GM12891 (cell line): Measurements from ENCODE around the gene NR6A1.

Experiments
- POLR2A ChIP-seq: IDR thresholded peaks from 2 replicates; pipeline ENCODE4 v1.6.1; 2011; ENCODE audit warnings: low read depth, low read length, control low read depth
- POLR2AphosphoS5 ChIP-seq: IDR thresholded peaks from 2 replicates; pipeline ENCODE4 v1.6.1; 2011; ENCODE audit warnings: low read depth, low read length, control low read depth
- SPI1 ChIP-seq: IDR thresholded peaks from 2 replicates; pipeline ENCODE4 v1.6.1; 2011; ENCODE audit warnings: low read depth, low read length, control low read depth
- TAF1 ChIP-seq: IDR thresholded peaks from 2 replicates; pipeline ENCODE4 v1.6.1; 2011; ENCODE audit warnings: low read depth, low read length, control low read depth

GRCh38 chr9:124780060-124780756, 9.1 kb upstream of the NR6A1 start:
- no peak for TF ChIP-seq POLR2A
- no peak for TF ChIP-seq TAF1
- no peak for TF ChIP-seq POLR2AphosphoS5
- no peak for TF ChIP-seq SPI1
